ENCODE results near the gene TTLL10.
A peak's percentile ranks its signal among the peaks of the same experiment; 100 is the strongest.

TTLL10 gene

DNA sequence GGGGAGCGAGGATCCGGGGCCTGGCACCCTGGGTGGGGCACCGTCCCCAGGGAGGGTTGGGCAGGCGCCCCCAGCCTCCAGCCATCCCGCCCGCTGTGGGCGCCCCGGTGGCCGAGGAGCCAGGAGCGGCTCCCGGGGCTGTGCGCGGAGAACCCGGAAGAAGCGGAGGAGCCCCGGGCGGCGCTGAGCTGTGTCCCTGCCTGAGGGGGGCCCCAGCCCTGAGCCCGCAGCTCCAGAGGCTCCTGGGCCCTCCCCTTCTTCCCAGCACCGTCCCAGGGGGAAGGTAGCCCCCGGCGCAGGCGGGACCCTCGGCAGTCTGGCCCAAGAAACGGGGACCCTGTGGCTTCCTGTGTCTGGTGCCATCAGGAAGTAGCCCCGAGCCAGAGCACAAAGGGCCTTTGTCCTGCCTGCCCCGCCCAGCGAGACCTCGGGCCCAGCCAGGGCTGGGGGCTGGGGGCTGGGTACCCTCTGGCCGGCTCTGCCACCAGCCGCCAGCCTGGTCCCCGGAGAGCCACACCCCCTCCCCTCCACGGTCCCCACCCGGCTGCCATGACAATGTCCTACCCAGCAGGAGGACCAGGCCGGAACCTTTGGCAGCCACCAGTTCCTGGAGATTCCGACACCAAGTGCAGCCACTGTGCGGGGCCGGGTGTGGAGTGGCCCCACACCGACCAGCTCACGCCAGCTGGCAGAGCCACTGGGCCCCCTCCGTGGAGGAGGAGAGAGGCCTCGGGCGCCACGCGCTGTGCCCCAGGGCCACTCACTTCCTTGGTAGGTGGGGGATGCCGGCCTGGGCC, 15.6 kb upstream of the TTLL10 start:
- no peak for TF ChIP-seq Cebpa-rat (IDR thresholded peaks at IDR 0.05)
- Histone ChIP-seq H3K4me1 (peaks cover 19 to 31% (median 23%) of the 10 kb centered on the region in 10 experiments), H3K27ac (peak overlapping the region; percentile 89 to 99 (median 96)), H3K27me3 (peaks cover under 1 to 9% (median 4%) of the 10 kb centered on the region in 11 experiments; a peak in 18 of 22 replicates), H3K4me3 (peak overlapping the region; percentile 53 to 70 (median 62)), H3K4me2 (peak overlapping the region; percentile 91 to 100 (median 100)), H4K20me1 (no peaks in the 10 kb centered on the region), H3K9ac (peak overlapping the region; percentile 84 to 95 (median 92)), H3K9me3 (replicated peaks in 1 of 11) (peaks cover 9 to 25% (median 19%) of the 10 kb centered on the region in 11 experiments), H3K36me3 (no peaks in the 10 kb centered on the region)

DNA sequence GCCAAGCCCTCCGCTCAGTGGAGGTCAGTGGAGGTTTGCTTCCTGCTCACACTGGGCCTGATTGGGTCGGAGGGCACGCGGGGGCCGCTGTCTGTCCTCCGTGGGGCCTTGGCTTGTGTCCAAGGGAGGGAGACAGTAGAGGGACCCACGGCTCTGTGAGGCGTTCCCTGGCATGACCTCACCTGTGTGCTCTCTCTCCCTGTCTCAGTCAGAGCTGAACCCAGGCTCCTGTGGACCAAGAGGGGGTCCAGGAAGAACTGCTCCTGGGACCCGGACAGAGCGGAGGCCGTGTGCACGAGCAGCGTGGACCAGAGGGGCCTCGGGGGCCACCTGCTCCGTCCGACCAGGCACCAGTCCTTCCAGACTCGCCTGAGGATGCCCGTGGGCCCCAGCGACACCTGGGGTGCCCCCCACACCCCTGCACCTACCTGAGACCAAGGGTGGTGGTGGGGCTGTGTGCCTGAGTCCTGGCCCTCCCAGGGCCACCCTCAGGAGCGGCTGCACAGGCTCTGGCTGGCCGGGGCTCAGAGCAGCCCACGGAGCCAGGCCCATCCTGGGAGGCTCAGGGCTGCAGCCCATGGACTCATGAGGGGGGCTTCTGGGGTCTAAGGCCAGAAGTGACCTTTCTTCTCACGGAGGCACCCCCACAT, 13.3 kb upstream of the TTLL10 start:
- Histone ChIP-seq H3K4me3 (no peak overlapping the region), H3K36me3 (no peaks in the 10 kb centered on the region), H4K20me1 (peaks cover 0 to 3% (median 0%) of the 10 kb centered on the region in 11 experiments; a peak in 1 of 22 replicates), H3K27ac (no peak overlapping the region), H3K27me3 (peaks cover 23 to 32% (median 27%) of the 10 kb centered on the region in 11 experiments), H3K9ac (no peak overlapping the region), H3K9me3 (replicated peaks in 1 of 11) (peaks cover 0 to 11% (median 9%) of the 10 kb centered on the region in 11 experiments; a peak in 12 of 22 replicates), H3K4me1 (peaks cover 20 to 54% (median 41%) of the 10 kb centered on the region in 10 experiments), H3K4me2 (no peak overlapping the region)
- no peak for TF ChIP-seq Cebpa-rat (IDR thresholded peaks at IDR 0.05)

- no peak for TF ChIP-seq Cebpa-rat (IDR thresholded peaks at IDR 0.05)
- peaks cover 20 to 62% (median 48%) of the 10 kb centered on the region in 10 experiments for H3K4me1 ChIP-seq
- H3K27ac ChIP-seq = no peak overlapping the region
- peaks cover 0 to 3% (median 2%) of the 10 kb centered on the region in 11 experiments; a peak in 5 of 22 replicates for H3K9me3 ChIP-seq (replicated peaks in 1 of 11)
- H3K9ac ChIP-seq = no peak overlapping the region
- no peak overlapping the region for H3K4me3 ChIP-seq
- H3K27me3 ChIP-seq = peaks cover 30 to 40% (median 35%) of the 10 kb centered on the region in 11 experiments
- peaks cover 0 to 3% (median 0%) of the 10 kb centered on the region in 11 experiments; a peak in 1 of 22 replicates for H4K20me1 ChIP-seq
- H3K36me3 ChIP-seq = no peaks in the 10 kb centered on the region
- no peak overlapping the region for H3K4me2 ChIP-seq
Measured at GRCh38 chr1:1161078-1161682, 12.5 kb upstream of the TTLL10 start.

DNA sequence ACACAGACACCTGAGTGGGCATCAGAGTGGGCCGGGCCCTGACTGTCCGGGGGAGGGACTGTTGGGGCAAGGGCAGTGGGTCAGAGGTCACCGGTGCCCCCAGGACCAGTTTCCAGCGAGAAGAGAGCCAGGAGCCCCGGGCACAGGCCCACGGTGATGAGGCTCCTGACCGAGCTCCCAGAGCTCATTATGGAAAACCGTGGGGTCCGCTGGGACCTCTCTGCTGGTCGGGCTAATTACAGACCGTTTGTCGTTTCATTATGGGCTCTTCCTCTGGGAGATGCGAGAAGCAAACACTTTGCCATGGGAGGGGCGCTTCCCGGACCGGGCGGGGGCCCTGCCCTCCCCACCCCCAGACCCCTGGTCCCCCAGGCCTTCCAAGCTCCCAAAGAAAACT, 12.0 kb upstream of the TTLL10 start:
- H4K20me1 ChIP-seq = peaks cover 0 to 3% (median 0%) of the 10 kb centered on the region in 11 experiments; a peak in 1 of 22 replicates
- H3K27ac ChIP-seq = no peak overlapping the region
- peaks cover 20 to 65% (median 50%) of the 10 kb centered on the region in 10 experiments for H3K4me1 ChIP-seq
- H3K4me3 ChIP-seq = no peak overlapping the region
- H3K4me2 ChIP-seq = no peak overlapping the region
- no peaks in the 10 kb centered on the region for H3K9me3 ChIP-seq (replicated peaks in 1 of 11)
- H3K36me3 ChIP-seq = no peaks in the 10 kb centered on the region
- TF ChIP-seq Cebpa-rat (IDR thresholded peaks at IDR 0.05) = no peak
- H3K27me3 ChIP-seq = peaks cover 30 to 40% (median 35%) of the 10 kb centered on the region in 11 experiments
- H3K9ac ChIP-seq = no peak overlapping the region

GRCh38 chr1:1162597-1163537, 10.8 kb upstream of the TTLL10 start:
- no peak overlapping the region for H3K9ac ChIP-seq
- TF ChIP-seq Cebpa-rat (IDR thresholded peaks at IDR 0.05) = no peak
- H3K4me1 ChIP-seq = peaks cover 16 to 70% (median 50%) of the 10 kb centered on the region in 10 experiments
- no peak overlapping the region for H3K27ac ChIP-seq
- no peaks in the 10 kb centered on the region for H3K36me3 ChIP-seq
- H3K4me3 ChIP-seq = no peak overlapping the region
- no peaks in the 10 kb centered on the region for H3K9me3 ChIP-seq (replicated peaks in 1 of 11)
- H3K4me2 ChIP-seq = peak overlapping the region in 6 of 11 experiments; percentile 54 to 80 (median 73); a peak in 8 of 22 replicates
- H3K27me3 ChIP-seq = peaks cover 30 to 40% (median 35%) of the 10 kb centered on the region in 11 experiments
- peaks cover 0 to 4% (median 0%) of the 10 kb centered on the region in 11 experiments; a peak in 1 of 22 replicates for H4K20me1 ChIP-seq

- Histone ChIP-seq H3K4me2 (peak overlapping the region in 9 of 11 experiments; percentile 18 to 80 (median 58); a peak in 15 of 22 replicates), H4K20me1 (peaks cover 0 to 5% (median 0%) of the 10 kb centered on the region in 11 experiments; a peak in 2 of 22 replicates), H3K9ac (peak overlapping the region in 1 of 11 experiments; percentile 12; a peak in 1 of 22 replicates), H3K27me3 (peaks cover 30 to 45% (median 38%) of the 10 kb centered on the region in 11 experiments), H3K36me3 (no peaks in the 10 kb centered on the region), H3K27ac (no peak overlapping the region), H3K9me3 (replicated peaks in 1 of 11) (no peaks in the 10 kb centered on the region), H3K4me3 (no peak overlapping the region), H3K4me1 (peaks cover 9 to 69% (median 46%) of the 10 kb centered on the region in 10 experiments)
- TF ChIP-seq Cebpa-rat (IDR thresholded peaks at IDR 0.05) = no peak
Measured at GRCh38 chr1:1163538-1164070, 10.1 kb upstream of the TTLL10 start.

DNA sequence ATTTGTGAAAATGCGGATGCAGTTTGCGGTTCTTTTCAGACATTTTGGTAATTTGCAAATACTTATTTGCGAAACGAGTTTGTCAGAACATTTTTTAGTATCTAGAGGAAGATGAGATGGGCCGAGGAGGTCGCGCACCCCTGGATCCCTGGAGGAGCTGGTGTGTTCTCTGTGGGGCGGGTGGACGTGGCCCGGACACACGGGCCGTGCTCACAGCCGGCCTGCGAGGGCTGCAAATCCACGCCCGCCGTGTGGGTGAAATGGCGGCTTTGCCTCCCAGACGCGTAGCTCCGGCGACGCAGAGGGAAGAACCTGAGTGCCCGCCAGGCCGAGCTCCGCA, 9.3 kb upstream of the TTLL10 start:
- H3K27ac ChIP-seq = no peak overlapping the region
- H4K20me1 ChIP-seq = peaks cover 0 to 12% (median 0%) of the 10 kb centered on the region in 11 experiments; a peak in 4 of 22 replicates
- H3K9ac ChIP-seq = peak overlapping the region in 2 of 11 experiments; percentile 12 to 24; a peak in 1 of 22 replicates
- no peaks in the 10 kb centered on the region for H3K36me3 ChIP-seq
- H3K9me3 ChIP-seq (replicated peaks in 1 of 11) = no peaks in the 10 kb centered on the region
- TF ChIP-seq Cebpa-rat (IDR thresholded peaks at IDR 0.05) = no peak
- peaks cover 33 to 52% (median 45%) of the 10 kb centered on the region in 11 experiments for H3K27me3 ChIP-seq
- H3K4me1 ChIP-seq = peaks cover 2 to 69% (median 46%) of the 10 kb centered on the region in 10 experiments
- H3K4me2 ChIP-seq = peak overlapping the region in 9 of 11 experiments; percentile 18 to 80 (median 58); a peak in 16 of 22 replicates
- H3K4me3 ChIP-seq = no peak overlapping the region
